LoVo (cell line): ENCODE data around the gene MAD2L1BP.

Experiments used
- DNase-seq: peaks from one replicate; pipeline ENCODE4 v3.0.0-alpha.2; 2016; ENCODE audit warnings: low spot score

MAD2L1BP gene

GRCh38 chr6:43667245-43668150 is 31.9 kb downstream of the MAD2L1BP start:
- peak; percentile 69 for DNase-seq

GRCh38 chr6:43668151-43669028 is 32.8 kb downstream of the MAD2L1BP start:
- DNase-seq, result peak; percentile 37

- no peak for DNase-seq
Observed at GRCh38 chr6:43669050-43669921, 33.6 kb downstream of the MAD2L1BP start.

- no peak for DNase-seq
Observed at GRCh38 chr6:43669922-43670622, 34.4 kb downstream of the MAD2L1BP start.

GRCh38 chr6:43670623-43670986 is 35.0 kb downstream of the MAD2L1BP start:
- no peak for DNase-seq

GRCh38 chr6:43671011-43671800 is 35.6 kb downstream of the MAD2L1BP start:
- no peak for DNase-seq

- no peak for DNase-seq
Observed at GRCh38 chr6:43671801-43672690, 36.4 kb downstream of the MAD2L1BP start.

- no peak for DNase-seq
Observed at GRCh38 chr6:43673444-43674084, 37.9 kb downstream of the MAD2L1BP start.

- DNase-seq, result no peak
Observed at GRCh38 chr6:43674291-43674690, 38.7 kb downstream of the MAD2L1BP start.

GRCh38 chr6:43674921-43675320 is 39.3 kb downstream of the MAD2L1BP start:
- no peak for DNase-seq

- no peak for DNase-seq
Observed at GRCh38 chr6:43676962-43677606, 41.4 kb downstream of the MAD2L1BP start.

GRCh38 chr6:43677759-43678158 is 42.1 kb downstream of the MAD2L1BP start:
- DNase-seq, result no peak

- DNase-seq, result no peak
Observed at GRCh38 chr6:43678341-43678740, 42.7 kb downstream of the MAD2L1BP start.

GRCh38 chr6:43679057-43679456 is 43.4 kb downstream of the MAD2L1BP start:
- DNase-seq, result no peak

GRCh38 chr6:43680308-43681200 is 44.9 kb downstream of the MAD2L1BP start:
- DNase-seq, result no peak

GRCh38 chr6:43681303-43681702 is 45.7 kb downstream of the MAD2L1BP start:
- no peak for DNase-seq

- no peak for DNase-seq
Observed at GRCh38 chr6:43682724-43683429, 47.2 kb downstream of the MAD2L1BP start.
